ENCODE measurements around the gene ZNF777. TPM values are rescaled to one million over a fixed set of nuclear protein-coding genes. Genes with fewer than 3 reads are reported as not detected.
A peak's percentile ranks its signal among the peaks of the same experiment; 100 is the strongest.

Gene ZNF777
- 7.0 and 7.2 TPM in 2 replicates for total RNA-seq (ENCODE audit: low replicate concordance)

- H3K4me3 ChIP-seq (ENCODE audit: low read depth, low read length) = peak within 1 kb of the TSS; percentile 72
- peak; percentile 87 for DNase-seq (ENCODE audit: low read depth)
Measured at GRCh38 chr7:149460493-149461277, at the start of gene ZNF777. ZNF777 (minus strand) TSS chr7:149461062; CDS start chr7:149456022, 5,040 bp downstream.

DNA sequence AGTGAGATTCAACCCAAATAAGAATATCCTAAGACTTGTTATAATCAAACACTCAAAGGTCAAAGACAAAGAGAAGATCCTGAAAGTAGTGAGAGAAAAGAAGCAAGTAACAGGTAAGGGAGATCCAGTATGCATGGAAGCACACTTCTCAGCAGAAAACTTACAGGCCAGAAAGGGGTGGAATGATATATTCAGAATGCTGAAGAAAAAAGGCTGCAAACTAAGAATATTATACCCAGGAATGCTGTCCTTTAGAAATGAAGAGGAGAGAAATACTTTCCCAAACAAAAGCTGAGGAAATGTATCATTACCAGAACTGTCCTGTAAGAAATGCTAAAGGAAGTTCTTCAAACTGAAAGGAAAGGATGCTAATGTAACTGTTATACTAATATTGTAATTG lies 49.4 kb upstream of the ZNF777 start:
- H3K4me3 ChIP-seq (ENCODE audit: low read depth, low read length) = no peak overlapping the region
- no peak for DNase-seq (ENCODE audit: low read depth)
- TF ChIP-seq, protein P1, sequence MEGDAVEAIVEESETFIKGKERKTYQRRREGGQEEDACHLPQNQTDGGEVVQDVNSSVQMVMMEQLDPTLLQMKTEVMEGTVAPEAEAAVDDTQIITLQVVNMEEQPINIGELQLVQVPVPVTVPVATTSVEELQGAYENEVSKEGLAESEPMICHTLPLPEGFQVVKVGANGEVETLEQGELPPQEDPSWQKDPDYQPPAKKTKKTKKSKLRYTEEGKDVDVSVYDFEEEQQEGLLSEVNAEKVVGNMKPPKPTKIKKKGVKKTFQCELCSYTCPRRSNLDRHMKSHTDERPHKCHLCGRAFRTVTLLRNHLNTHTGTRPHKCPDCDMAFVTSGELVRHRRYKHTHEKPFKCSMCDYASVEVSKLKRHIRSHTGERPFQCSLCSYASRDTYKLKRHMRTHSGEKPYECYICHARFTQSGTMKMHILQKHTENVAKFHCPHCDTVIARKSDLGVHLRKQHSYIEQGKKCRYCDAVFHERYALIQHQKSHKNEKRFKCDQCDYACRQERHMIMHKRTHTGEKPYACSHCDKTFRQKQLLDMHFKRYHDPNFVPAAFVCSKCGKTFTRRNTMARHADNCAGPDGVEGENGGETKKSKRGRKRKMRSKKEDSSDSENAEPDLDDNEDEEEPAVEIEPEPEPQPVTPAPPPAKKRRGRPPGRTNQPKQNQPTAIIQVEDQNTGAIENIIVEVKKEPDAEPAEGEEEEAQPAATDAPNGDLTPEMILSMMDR (IDR thresholded peaks at IDR 0.05; ENCODE audit: insufficient read depth, low read length) = no peak

More at GRCh38 chr7:149460493-149461277, at the start of gene ZNF777:
- TF ChIP-seq, protein P1 (IDR thresholded peaks at IDR 0.05; ENCODE audit: insufficient read depth, low read length) = peak; percentile 60

DNA sequence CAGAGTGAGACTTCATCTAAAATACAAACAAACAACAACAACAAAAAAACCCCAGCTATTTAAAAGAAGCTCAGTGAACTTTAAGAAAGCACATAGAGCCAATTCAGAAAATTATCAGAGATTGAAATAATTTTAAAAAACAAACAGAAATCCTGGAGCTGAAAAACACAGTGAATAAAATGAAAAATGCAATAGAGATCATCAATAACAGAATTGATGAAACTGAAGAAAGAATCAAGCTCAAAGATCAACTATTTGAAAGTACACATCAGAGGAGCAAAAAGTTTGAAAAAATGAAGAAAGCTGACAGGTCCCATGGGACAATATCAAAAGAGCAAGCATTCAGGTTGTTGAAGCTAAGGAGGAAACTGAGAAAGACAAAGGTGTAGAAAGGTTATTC lies 48.9 kb upstream of the ZNF777 start:
- DNase-seq (ENCODE audit: low read depth) = no peak
- TF ChIP-seq, protein P1 (IDR thresholded peaks at IDR 0.05; ENCODE audit: insufficient read depth, low read length) = no peak
- H3K4me3 ChIP-seq (ENCODE audit: low read depth, low read length) = no peak overlapping the region

DNA sequence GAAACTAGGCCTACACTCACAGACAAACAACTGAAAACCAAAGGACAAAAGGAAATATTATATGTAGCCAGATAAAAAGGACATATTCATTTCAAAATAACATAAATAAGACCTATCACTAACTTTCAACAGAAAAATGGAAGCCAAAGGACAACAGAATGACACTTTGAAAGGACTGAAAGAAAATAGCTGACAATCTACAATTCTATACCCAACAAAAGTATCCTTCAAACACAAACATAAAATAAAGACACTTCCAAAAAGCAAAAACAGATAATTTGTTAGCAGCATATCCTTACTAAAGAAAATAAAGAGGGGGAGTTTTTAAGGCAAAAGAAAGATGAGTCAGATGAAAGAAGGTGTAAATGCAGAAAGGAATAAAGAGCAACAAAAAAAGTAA lies 44.7 kb upstream of the ZNF777 start:
- no peak for DNase-seq (ENCODE audit: low read depth)
- TF ChIP-seq, protein P1 (IDR thresholded peaks at IDR 0.05; ENCODE audit: insufficient read depth, low read length) = no peak

GRCh38 chr7:149501651-149502050 lies 40.8 kb upstream of the ZNF777 start:
- DNase-seq (ENCODE audit: low read depth) = no peak
- TF ChIP-seq, protein P1 (IDR thresholded peaks at IDR 0.05; ENCODE audit: insufficient read depth, low read length) = no peak
- no peak overlapping the region for H3K4me3 ChIP-seq (ENCODE audit: low read depth, low read length)

More for the DNA sequence above, 44.7 kb upstream of the ZNF777 start:
- H3K4me3 ChIP-seq (ENCODE audit: low read depth, low read length) = no peak overlapping the region

- TF ChIP-seq, protein P1 (IDR thresholded peaks at IDR 0.05; ENCODE audit: insufficient read depth, low read length) = no peak
- DNase-seq (ENCODE audit: low read depth) = peak; percentile 42
- no peak overlapping the region for H3K4me3 ChIP-seq (ENCODE audit: low read depth, low read length)
Measured at GRCh38 chr7:149500910-149501309, 40.0 kb upstream of the ZNF777 start.
